ENCODE results near the gene PCDHA10.
A peak's percentile ranks its signal among the peaks of the same experiment; 100 is the strongest.

PCDHA10 gene

GRCh38 chr5:140877262-140877581, 21.5 kb downstream of the PCDHA10 start:
- H3K9me3 ChIP-seq (ENCODE audit: control insufficient read depth, low read depth, low read length), result no peaks in the 10 kb centered on the region
- no peak overlapping the region for H3K27ac ChIP-seq (ENCODE audit: low read length)
- H3K9ac ChIP-seq (ENCODE audit: low read length), result no peak overlapping the region
- no peaks in the 10 kb centered on the region for H3K27me3 ChIP-seq (ENCODE audit: control insufficient read depth, insufficient read depth, low read length)
- H3K36me3 ChIP-seq (ENCODE audit: control insufficient read depth, low read depth, low read length), result no peaks in the 10 kb centered on the region
- H3K4me1 ChIP-seq (ENCODE audit: control insufficient read depth, low read depth, low read length), result peaks cover 2% of the 10 kb centered on the region
- H3K4me3 ChIP-seq (ENCODE audit: low read length), result no peak overlapping the region

GRCh38 chr5:140881889-140882590, 26.3 kb downstream of the PCDHA10 start, which contains the start of gene PCDHA13:
Gene PCDHA13 (plus strand): TSS chr5:140882124. CDS start chr5:140882269, 145 bp downstream.
- peak within 1 kb of the TSS; percentile 51 for H3K9ac ChIP-seq (ENCODE audit: low read length)
- peak within 1 kb of the TSS; percentile 66 for H3K4me3 ChIP-seq (ENCODE audit: low read length)
- H3K9me3 ChIP-seq (ENCODE audit: control insufficient read depth, low read depth, low read length), result no peaks in the 10 kb centered on the region
- no peaks in the 10 kb centered on the region for H3K27me3 ChIP-seq (ENCODE audit: control insufficient read depth, insufficient read depth, low read length)
- H3K4me1 ChIP-seq (ENCODE audit: control insufficient read depth, low read depth, low read length), result no peaks in the 10 kb centered on the region
- no peak within 1 kb of the TSS for H3K27ac ChIP-seq (ENCODE audit: low read length)
- no peaks in the 10 kb centered on the region for H3K36me3 ChIP-seq (ENCODE audit: control insufficient read depth, low read depth, low read length)

- Histone ChIP-seq H3K27me3 (ENCODE audit: control insufficient read depth, insufficient read depth, low read length) (no peaks in the 10 kb centered on the region), H3K9me3 (ENCODE audit: control insufficient read depth, low read depth, low read length) (no peaks in the 10 kb centered on the region), H3K9ac (ENCODE audit: low read length) (peak overlapping the region; percentile 51), H3K4me1 (ENCODE audit: control insufficient read depth, low read depth, low read length) (no peaks in the 10 kb centered on the region), H3K27ac (ENCODE audit: low read length) (no peak overlapping the region), H3K36me3 (ENCODE audit: control insufficient read depth, low read depth, low read length) (no peaks in the 10 kb centered on the region), H3K4me3 (ENCODE audit: low read length) (peak overlapping the region; percentile 66)
Observed at GRCh38 chr5:140882591-140882899, 26.8 kb downstream of the PCDHA10 start.

- Histone ChIP-seq H3K27me3 (ENCODE audit: control insufficient read depth, insufficient read depth, low read length) (no peaks in the 10 kb centered on the region), H3K4me1 (ENCODE audit: control insufficient read depth, low read depth, low read length) (no peaks in the 10 kb centered on the region), H3K9ac (ENCODE audit: low read length) (no peak overlapping the region), H3K4me3 (ENCODE audit: low read length) (no peak overlapping the region), H3K36me3 (ENCODE audit: control insufficient read depth, low read depth, low read length) (no peaks in the 10 kb centered on the region), H3K9me3 (ENCODE audit: control insufficient read depth, low read depth, low read length) (no peaks in the 10 kb centered on the region), H3K27ac (ENCODE audit: low read length) (no peak overlapping the region)
Observed at GRCh38 chr5:140883373-140883772, 27.7 kb downstream of the PCDHA10 start.

- H3K9ac ChIP-seq (ENCODE audit: low read length), result no peak overlapping the region
- H3K36me3 ChIP-seq (ENCODE audit: control insufficient read depth, low read depth, low read length), result no peaks in the 10 kb centered on the region
- no peaks in the 10 kb centered on the region for H3K4me1 ChIP-seq (ENCODE audit: control insufficient read depth, low read depth, low read length)
- no peak overlapping the region for H3K27ac ChIP-seq (ENCODE audit: low read length)
- H3K27me3 ChIP-seq (ENCODE audit: control insufficient read depth, insufficient read depth, low read length), result no peaks in the 10 kb centered on the region
- H3K4me3 ChIP-seq (ENCODE audit: low read length), result no peak overlapping the region
- no peaks in the 10 kb centered on the region for H3K9me3 ChIP-seq (ENCODE audit: control insufficient read depth, low read depth, low read length)
Observed at GRCh38 chr5:140883927-140884697, 28.4 kb downstream of the PCDHA10 start.

GRCh38 chr5:140916325-140916724, 60.6 kb downstream of the PCDHA10 start:
- Histone ChIP-seq H3K27ac (ENCODE audit: low read length) (no peak overlapping the region), H3K9ac (ENCODE audit: low read length) (no peak overlapping the region), H3K9me3 (ENCODE audit: control insufficient read depth, low read depth, low read length) (no peaks in the 10 kb centered on the region), H3K36me3 (ENCODE audit: control insufficient read depth, low read depth, low read length) (no peaks in the 10 kb centered on the region), H3K27me3 (ENCODE audit: control insufficient read depth, insufficient read depth, low read length) (no peaks in the 10 kb centered on the region), H3K4me3 (ENCODE audit: low read length) (no peak overlapping the region), H3K4me1 (ENCODE audit: control insufficient read depth, low read depth, low read length) (no peaks in the 10 kb centered on the region)

Measured in iPS-18a (cell line).